Psoas muscle (tissue), 8 donors: ENCODE results near the gene SLX9. TPM values are rescaled to one million over a fixed set of nuclear protein-coding genes. Genes with fewer than 3 reads are reported as not detected.

Experiments
- ATAC-seq, 4 donors: fragments of 200-7000 bp; cut with Tn5 transposase; one replicate each; pipeline ENCODE4 v1.9.1; 2020; ENCODE audit warnings: moderate library complexity in 3 of 4, mild to moderate bottlenecking in 2 of 4
- DNase-seq, 2 donors: peaks; one replicate each; pipeline ENCODE4 v3.0.0-alpha.2; 2020
- H3K27ac ChIP-seq: fragments of 200-600 bp; one replicate; pipeline ENCODE4 v1.8.0; 2022
- H3K27me3 ChIP-seq, 3 donors: fragments of 200-600 bp in 1 of 3; one replicate each; pipeline versions ENCODE4 v1.6.1 to v1.8.0; 2013 to 2022; ENCODE audit warnings: low read length in 2 of 3, mild to moderate bottlenecking in 2 of 3, moderate library complexity in 1 of 3; ENCODE audit not compliant: insufficient read depth in 3 of 3
- H3K36me3 ChIP-seq, 2 donors: fragments of 200-600 bp in 1 of 2; one replicate each; pipeline versions ENCODE4 v1.6.1 to v1.8.0; 2013 to 2022; ENCODE audit warnings: low read depth in 1 of 2, mild to moderate bottlenecking in 1 of 2, moderate library complexity in 1 of 2; ENCODE audit not compliant: insufficient read depth in 1 of 2
- H3K4me1 ChIP-seq: fragments of 200-600 bp; one replicate; pipeline ENCODE4 v1.8.0; 2022
- H3K4me3 ChIP-seq: fragments of 200-600 bp; one replicate; pipeline ENCODE4 v1.8.0; 2022; ENCODE audit warnings: mild to moderate bottlenecking
- H3K9me3 ChIP-seq: fragments of 200-600 bp; one replicate; pipeline ENCODE4 v1.8.0; 2022
- WGBS, 3 donors: extraction: QIAGEN DNeasy Blood & Tissue Kit; methylation state at CpG; one replicate each; pipeline versions ENCODE4 v1.1.6 to v1.1.7; 2013; 5-methylcytosine and 5-hydroxymethylcytosine counted together
- intact Hi-C, 2 donors: fragments of 100-400 bp; cut with DNase I; formaldehyde crosslinking; loops; one replicate each; pipeline versions ENCODE4 v1.11.0 to v1.14.2; 2022
- polyA plus RNA-seq, 3 donors: library from polyadenylated mRNA; stranded (reverse); fragments of 200-250 nt; gene quantifications; one replicate each; pipeline ENCODE4 v1.2.3, GENCODE V29; 2013
- total RNA-seq, 4 donors: library from RNA; stranded (reverse); fragmentation: NEBNext Ultra II Directional in 2 of 4; extraction: Animal tissue kit (Norgen Biotek cat#: 25700) in 2 of 4; gene quantifications; one replicate each; pipeline versions ENCODE4 v1.2.1 to v1.2.4, GENCODE V29; 2021 to 2023
- TF ChIP-seq, protein P1 (sequence below): fragments of 200-600 bp; IDR thresholded peaks from one replicate; pipeline ENCODE4 v1.8.0; 2022; ENCODE audit warnings: antibody characterized with exemption
- donor health status: healthy with polysubstance abuse.
- donor health status: DM: no; HTN: no; CAD: no; lungs with moderate emphysema.
- donor health status: Bipolar disorder and iron deficiency.
- donor health status: healthy.
- donor health status: DM: yes; HTN: yes; CAD: no.
- donor health status: DM: no; HTN: no; CAD: no.
- donor health status: DM: no; HTN: no; CAD: no.
- donor health status: DM: yes; HTN: yes; CAD: no.

SLX9 gene
- total and polyA plus RNA-seq, 7 donors = 20.2 to 69.2 (median 30.1) TPM

DNA sequence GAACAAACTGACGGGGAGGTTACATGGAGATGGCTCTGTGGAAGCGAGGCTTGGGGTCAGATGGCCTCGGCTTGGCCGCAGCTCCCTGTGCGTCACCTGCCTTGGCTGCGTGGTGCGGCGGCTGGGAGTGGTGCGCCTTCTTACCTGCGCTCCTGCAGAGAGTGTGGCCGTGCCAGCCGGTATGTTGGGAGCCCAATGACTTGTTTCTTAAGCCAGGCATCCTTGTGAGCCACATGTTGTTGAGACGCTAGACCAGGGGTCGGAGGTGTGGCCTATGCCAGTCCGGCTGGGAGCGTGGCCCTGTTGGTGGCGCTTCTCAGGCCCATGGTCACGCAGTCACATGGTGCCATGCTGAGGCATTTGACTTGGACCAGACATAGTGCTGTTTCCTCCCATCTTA, 10.5 kb downstream of the SLX9 start:
- H3K9me3 ChIP-seq = no peaks in the 10 kb centered on the region
- peaks cover 0 to 8% of the 10 kb centered on the region in 2 donors for H3K36me3 ChIP-seq
- ATAC-seq (no peak), DNase-seq (peak; percentile 21 to 57)
- H3K27me3 ChIP-seq = no peaks in the 10 kb centered on the region
- intact Hi-C loops = loop anchor here (5.0 kb wide), 2 partner anchors 102 to 122 kb away; partner anchors contain the start of gene ADARB1 (in 2 of the 2)
- peak overlapping the region; percentile 55 for H3K27ac ChIP-seq
- TF ChIP-seq, protein P1, sequence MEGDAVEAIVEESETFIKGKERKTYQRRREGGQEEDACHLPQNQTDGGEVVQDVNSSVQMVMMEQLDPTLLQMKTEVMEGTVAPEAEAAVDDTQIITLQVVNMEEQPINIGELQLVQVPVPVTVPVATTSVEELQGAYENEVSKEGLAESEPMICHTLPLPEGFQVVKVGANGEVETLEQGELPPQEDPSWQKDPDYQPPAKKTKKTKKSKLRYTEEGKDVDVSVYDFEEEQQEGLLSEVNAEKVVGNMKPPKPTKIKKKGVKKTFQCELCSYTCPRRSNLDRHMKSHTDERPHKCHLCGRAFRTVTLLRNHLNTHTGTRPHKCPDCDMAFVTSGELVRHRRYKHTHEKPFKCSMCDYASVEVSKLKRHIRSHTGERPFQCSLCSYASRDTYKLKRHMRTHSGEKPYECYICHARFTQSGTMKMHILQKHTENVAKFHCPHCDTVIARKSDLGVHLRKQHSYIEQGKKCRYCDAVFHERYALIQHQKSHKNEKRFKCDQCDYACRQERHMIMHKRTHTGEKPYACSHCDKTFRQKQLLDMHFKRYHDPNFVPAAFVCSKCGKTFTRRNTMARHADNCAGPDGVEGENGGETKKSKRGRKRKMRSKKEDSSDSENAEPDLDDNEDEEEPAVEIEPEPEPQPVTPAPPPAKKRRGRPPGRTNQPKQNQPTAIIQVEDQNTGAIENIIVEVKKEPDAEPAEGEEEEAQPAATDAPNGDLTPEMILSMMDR = no peak
- peaks cover 84% of the 10 kb centered on the region for H3K4me1 ChIP-seq
- H3K4me3 ChIP-seq = no peak overlapping the region
- WGBS, 3 donors = 79 to 91% (median 85%) methylated on average over 18 of the region's 18 CpGs

DNA sequence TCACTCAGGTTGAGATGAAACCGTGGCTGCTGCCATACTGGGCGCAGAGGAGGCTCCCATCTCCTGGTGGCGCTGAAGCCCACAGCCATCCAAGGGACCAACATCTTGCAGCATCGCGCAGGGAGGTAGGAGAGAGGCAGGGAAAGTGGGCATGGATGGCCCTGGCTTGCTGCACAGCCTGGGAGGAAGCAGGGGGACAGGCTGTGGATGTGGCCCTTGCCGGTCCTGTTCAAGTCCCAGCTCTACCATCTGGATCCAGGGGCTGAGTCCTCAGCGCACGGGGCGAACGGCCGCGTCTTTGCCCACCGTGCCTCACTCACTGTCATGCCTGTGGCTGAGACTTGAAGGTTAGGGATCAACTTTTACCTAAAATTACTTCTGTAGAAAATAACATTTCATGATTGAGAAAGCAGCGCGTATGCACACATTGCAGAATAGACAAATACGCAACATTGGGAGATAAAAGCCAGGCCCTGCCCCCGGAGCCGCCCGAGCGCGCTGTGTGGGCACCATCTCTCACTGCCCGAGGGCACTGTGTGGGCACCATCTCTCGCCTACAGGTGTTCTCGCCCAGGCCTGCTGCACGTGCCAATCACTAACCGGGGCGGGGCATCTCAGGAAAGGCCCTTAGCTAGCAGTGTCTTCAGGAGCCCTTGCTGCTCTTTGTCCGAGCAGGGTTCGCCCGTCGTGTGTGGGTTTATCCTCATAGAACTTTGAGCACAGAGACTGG, 11.5 kb downstream of the SLX9 start:
- peaks cover 0 to 4% of the 10 kb centered on the region in 2 donors for H3K36me3 ChIP-seq
- peaks cover 87% of the 10 kb centered on the region for H3K4me1 ChIP-seq
- no peak overlapping the region for H3K4me3 ChIP-seq
- peak overlapping the region; percentile 46 for H3K27ac ChIP-seq
- DNase-seq (peak; percentile 15 to 44), ATAC-seq (no peak)
- 94 to 97% (median 96%) methylated on average over 31 of the region's 31 CpGs for WGBS, 3 donors
- no peaks in the 10 kb centered on the region for H3K27me3 ChIP-seq
- no peaks in the 10 kb centered on the region for H3K9me3 ChIP-seq
- TF ChIP-seq, protein P1 = no peak
- intact Hi-C loops = loop anchor here (5.0 kb wide), 2 partner anchors 101 to 121 kb away; partner anchors contain the start of gene ADARB1 (in 2 of the 2)

DNA sequence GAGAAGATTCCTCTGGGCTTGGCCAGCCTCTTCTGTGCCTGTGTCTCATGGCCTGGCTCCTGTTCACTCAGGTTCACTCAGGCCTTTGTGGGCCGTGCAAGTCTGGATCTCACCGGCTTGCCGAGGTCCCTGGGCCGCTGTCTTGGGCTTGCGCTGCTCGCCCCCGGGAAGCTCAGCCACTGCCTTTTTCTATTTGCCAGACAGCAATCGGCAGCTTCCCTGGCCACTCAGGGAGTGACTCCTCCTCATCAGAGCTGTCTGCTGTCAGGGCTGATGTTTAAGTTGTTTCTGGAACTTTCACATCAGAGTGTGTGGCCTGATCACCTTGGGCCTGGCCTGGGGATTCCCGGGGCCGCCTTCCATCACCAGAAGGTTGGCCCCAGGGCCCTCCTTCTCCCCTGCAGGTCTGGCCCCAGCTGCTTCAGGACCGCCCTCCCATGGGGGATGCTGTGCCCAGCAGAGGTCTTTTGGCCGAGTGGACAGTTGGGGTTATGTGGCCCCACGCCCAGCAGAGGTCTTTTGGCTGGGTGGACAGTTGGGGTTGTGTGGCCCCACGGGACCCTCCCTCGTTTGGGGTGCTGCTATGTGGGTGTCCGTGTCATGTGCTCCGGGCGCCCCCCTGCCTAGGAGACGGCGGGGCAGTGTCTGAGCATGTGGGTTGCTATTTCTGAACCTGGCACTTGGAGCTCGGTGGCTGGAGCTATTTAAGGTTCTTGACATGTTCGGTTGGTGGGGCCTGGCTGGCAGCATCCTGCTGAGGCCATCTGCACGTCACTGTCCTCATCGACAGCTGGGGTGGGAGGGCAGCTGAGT, 12.5 kb downstream of the SLX9 start:
- H3K4me1 ChIP-seq = peaks cover 77% of the 10 kb centered on the region
- ATAC-seq = peak; percentile 76 to 83 (median 82)
- 31 to 45% (median 42%) methylated on average over 24 of the region's 24 CpGs for WGBS, 3 donors
- no peaks in the 10 kb centered on the region for H3K27me3 ChIP-seq
- TF ChIP-seq, protein P1 = no peak
- peaks cover 0 to 4% of the 10 kb centered on the region in 2 donors for H3K36me3 ChIP-seq
- H3K4me3 ChIP-seq = peak overlapping the region; percentile 5
- peak; percentile 71 to 88 for DNase-seq
- peak overlapping the region; percentile 97 for H3K27ac ChIP-seq
- no peaks in the 10 kb centered on the region for H3K9me3 ChIP-seq
- intact Hi-C loops = loop anchor here (5.0 kb wide), 2 partner anchors 100 to 120 kb away; partner anchors contain the start of gene ADARB1 (in 2 of the 2)

DNA sequence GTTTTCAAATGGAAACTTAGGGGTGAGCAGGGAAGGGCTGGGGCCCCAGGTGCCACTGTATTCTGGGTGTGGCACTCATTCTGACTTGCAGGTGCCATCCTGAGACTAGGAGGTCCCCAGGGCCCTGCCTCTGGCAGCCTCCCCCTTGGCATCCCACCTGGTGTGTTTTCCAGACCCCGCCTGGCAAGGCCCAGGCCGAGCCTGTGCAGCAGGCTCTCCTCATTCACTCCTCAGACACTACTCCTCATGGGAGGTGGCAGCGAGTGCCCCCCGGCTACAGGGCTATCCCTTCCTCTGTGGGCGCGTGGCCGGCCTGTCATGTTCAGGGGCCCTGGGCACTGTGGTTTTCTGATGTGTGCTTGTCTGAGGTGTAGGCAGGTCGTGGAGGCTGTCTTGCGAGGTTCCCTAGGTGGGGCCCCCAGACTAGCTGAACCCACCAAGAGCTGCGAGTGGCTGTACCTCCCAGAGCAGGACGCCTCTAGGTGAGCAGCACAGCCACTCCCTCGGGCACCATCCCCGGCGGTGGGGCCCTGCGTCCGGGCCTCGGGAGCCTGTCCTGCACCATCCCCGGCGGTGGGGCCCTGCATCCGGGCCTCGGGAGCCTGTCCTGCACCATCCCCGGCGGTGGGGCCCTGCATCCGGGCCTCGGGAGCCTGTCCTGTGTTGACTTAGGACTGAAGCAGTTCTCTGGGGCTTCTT, 13.2 kb downstream of the SLX9 start:
- peak in 3 of 4 donors; percentile 1 to 5 (median 4) for ATAC-seq
- intact Hi-C loops = loop anchor here (5.0 kb wide), 2 partner anchors 99 to 119 kb away; partner anchors contain the start of gene ADARB1 (in 2 of the 2)
- Histone ChIP-seq H3K27ac (peak overlapping the region; percentile 97), H3K4me3 (no peak overlapping the region), H3K36me3 (peaks cover 0 to 4% of the 10 kb centered on the region in 2 donors), H3K27me3 (no peaks in the 10 kb centered on the region), H3K4me1 (peaks cover 73% of the 10 kb centered on the region), H3K9me3 (no peaks in the 10 kb centered on the region)
- 83 to 89% (median 86%) methylated on average over 23 to 25 of the region's 25 CpGs for WGBS, 3 donors
- peak; percentile 15 to 40 for DNase-seq
- TF ChIP-seq, protein P1 = no peak
